Activated T-helper 9 cell treated with anti-CD3 and anti-CD28 coated beads, Interleukin-2, amount 50 U/mL, for 16 hours (primary cell): ENCODE data around the gene XPNPEP2.
A peak's percentile ranks its signal among the peaks of the same experiment; 100 is the strongest.

Source experiments
- DNase-seq: peaks from one replicate; pipeline ENCODE4 v3.0.0-alpha.2; 2020; ENCODE audit warnings: low read depth

Gene XPNPEP2

DNA sequence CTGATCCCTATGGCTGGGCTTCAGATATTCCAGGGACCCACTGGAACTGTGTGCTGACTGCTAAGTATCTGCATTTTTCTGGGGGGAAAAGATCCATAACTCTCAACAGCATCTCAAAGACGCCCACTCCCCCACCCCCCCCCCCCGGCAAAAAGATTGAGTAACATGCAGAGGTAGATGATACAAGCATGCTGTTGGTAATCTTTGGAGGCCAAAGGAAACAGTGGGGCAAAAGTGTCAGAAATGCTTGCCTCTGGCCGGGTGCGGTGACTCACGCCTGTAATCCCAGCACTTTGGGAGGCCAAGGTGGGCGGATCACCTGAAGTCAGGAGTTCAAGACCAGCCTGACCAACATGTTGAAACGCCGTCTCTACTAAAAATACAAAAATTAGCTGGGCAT is 12.2 kb downstream of the XPNPEP2 start:
- no peak for DNase-seq

DNA sequence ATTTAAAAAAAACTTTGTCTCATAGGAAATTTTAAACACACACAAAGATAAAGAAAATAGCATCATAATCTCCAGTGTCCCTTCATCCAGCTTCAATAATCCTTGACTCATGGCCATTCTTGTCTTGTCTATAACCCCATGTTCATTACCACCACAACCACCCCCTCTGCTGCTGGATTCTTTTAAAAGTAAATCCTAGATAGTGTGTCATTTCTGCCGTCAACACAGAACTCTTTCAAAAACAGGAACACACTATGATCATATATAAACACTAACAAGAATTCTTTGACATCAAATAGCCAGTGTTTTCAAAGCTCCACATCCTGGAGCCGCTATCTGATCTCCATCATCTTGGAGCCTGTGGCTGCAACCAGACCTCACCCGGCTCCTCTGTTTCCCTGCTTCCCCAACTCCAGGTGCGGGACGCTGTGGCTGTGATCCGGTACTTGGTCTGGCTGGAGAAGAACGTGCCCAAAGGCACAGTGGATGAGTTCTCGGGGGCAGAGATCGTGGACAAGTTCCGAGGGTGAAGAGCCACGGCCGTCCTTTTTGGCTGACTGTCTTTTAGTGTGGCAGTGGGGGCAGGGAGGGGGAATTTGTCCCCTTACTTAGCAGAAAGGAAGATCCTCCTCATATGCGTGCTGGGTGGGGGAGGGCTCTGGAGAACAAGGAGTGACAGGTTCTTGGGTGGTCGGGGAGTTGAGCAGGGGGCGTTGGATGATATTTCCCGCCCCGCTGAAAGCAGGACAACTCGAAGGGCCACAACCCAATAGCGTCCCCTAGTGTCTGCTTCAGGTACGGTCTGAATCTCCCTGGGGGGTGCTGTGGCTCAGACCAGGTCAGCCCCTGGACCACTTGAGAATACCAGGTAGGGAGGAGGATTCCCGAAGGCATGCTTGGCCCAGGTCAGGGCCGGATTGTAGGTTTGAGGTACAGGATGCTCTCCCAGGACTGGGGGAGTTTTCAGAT is 15.6 kb downstream of the XPNPEP2 start:
- DNase-seq, result no peak

DNA sequence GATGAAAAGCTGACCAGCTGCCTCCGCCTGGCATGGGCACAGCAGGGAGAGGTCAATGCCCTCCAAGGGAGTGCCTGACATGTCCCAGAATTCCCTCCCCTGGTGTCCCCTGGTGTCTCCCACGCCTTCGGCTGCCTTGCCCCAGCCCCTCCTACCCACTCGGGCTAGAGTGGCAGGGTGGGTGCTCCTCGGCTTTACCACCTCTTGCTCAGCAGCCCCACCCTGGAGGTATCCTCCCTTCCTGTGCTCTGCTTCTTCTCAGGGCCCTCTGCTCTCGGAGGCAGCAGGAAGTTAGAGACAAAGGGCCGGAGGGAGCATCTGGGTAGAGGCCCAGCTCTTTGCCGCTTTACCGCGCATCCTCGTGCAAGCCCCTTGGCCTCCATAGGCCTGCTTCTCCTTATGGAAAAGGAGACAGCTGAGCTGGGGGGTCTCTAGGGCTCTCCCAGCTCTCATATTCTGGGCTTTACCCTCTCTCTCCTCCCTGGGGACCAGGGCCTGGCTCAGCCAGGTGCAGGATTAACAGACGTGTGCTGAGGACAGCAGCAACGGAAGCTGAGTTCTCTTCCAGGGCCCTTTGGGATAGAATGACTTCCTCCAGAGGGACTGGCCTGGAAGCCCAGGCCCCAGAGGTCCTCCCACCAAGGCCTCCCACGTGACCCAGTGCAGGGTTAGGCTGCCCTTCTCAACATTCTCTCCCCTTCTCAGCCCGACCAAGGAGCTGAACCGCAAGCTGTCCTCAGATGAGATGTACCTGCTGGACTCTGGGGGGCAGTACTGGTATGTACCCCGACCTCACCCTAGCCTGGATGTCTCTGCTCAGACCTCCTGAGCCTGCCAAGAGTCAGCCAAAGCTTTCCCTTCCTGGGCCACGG is 17.2 kb downstream of the XPNPEP2 start:
- no peak for DNase-seq

DNA sequence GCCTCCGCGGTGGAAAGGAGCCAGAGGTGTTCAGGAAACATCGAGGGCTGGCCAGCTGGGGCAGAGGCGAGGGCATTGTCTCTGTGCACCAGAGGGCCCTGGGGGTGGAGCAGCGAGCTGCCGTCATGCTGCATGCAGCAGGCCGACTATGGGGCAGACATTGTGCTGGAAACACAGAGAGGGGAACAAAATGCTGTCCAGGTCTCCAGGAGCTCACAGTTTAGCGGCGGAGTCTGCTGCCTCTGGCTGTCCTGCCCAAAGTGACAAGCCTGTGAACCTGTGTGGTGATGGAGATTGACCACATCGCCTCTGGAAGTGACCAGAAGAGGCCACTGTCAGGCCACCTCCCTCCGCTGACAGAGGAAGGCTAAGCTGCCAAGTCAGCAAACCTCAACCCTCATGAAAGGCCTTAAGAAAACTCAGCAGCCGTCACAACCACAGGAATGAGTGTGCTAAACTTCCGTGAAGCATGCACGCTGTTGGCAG is 20.8 kb downstream of the XPNPEP2 start:
- DNase-seq, result peak; percentile 39

DNA sequence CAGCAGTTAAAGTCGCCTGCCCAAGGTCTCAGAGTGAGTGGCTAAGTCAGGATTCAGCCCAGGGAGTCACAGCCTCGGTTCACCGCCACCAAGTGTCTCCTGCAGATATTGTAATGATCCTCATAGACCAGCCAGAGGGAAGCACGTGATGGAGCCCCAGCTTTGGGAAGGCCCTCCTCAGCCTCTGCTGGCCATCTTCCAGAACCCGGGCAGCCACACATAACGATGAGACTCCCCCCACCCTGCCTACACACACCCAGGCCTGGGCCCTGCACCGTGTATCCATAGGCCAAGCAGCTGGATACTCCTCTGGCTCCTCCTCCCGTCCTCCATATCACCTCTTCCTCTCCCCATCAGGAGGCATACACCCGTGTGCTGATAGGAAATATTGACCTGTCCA is 21.4 kb downstream of the XPNPEP2 start:
- no peak for DNase-seq

DNA sequence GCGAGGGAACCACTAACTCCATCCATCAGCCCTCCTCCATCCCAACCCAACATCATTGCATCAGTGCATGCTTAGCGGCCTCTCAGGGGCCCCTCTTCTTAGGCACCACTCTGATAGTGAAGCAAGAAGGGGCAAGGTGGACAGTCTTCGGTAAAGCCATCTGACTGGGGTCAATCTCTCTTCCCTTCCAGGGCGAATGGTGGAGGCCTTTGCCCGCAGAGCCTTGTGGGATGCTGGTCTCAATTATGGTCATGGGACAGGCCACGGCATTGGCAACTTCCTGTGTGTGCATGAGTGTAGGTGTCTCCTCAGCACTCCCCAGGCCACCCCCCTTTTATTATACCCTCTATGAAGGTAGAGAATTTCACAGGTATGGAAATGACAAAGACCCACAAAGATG is 22.2 kb downstream of the XPNPEP2 start:
- DNase-seq, result no peak

DNA sequence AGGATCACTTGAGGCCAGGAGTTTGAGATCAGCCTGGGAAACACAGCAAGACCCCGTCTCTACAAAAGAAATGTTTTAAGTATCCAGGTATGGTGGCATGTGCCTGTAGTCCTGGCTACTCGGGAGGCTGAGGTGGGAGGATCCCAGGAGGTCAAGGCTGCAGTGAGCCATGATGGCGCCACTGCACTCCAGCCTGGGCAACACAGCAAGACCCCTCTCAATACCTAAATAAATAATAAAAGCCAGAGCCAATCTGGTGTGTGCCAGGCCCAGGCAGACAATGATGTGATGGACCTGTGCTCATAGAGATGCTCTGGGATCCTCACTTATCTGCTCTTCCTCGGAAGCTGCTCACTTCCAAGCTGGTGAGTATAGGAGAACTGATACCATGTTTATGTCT is 22.8 kb downstream of the XPNPEP2 start:
- no peak for DNase-seq

DNA sequence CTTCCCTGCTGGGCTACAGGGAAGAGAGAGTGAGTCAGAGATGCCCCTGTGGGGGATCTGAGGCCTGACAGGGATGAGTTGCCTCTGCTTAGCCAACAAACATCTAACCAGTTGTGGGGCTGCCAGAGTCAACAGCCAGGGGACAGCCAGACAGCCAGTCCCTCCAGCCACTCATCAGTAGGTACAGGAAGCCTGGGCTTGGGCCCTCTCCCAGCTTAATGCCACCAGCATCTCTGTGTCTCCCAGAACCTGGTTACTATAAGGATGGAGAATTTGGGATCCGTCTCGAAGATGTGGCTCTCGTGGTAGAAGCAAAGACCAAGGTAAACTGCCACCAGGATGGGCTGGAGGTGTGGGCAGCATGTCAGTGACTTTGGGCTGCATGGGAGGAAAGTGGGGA is 23.7 kb downstream of the XPNPEP2 start:
- DNase-seq, result no peak

DNA sequence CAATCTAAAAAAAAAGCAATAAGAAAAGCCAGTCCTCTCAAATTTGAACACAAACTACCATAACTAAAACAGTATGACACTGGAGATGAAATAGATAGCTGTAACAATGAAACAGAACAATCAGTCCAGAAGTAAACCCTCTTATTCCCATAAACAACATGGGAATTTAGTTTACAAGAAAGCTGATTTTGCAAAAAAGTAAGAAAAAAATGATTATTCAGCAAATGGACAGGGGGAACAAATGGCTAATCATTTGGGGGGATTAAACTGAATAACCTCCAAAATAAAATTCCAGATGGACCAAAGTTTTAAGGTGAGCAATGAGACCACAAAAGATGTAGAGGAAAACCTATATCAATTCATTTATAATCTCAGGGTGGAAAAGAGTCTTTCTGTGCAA is 24.9 kb downstream of the XPNPEP2 start:
- no peak for DNase-seq

DNA sequence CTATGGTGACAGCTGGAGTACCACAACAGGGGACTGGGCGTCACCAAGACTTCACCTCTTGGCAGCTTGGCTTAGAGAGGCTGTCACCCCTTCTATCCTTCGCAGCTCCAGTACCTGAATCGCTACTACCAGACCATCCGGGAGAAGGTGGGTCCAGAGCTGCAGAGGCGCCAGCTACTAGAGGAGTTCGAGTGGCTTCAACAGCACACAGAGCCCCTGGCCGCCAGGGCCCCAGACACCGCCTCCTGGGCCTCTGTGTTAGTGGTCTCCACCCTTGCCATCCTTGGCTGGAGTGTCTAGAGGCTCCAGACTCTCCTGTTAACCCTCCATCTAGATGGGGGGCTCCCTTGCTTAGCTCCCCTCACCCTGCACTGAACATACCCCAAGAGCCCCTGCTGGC is 29.4 kb downstream of the XPNPEP2 start:
- DNase-seq, result no peak

DNA sequence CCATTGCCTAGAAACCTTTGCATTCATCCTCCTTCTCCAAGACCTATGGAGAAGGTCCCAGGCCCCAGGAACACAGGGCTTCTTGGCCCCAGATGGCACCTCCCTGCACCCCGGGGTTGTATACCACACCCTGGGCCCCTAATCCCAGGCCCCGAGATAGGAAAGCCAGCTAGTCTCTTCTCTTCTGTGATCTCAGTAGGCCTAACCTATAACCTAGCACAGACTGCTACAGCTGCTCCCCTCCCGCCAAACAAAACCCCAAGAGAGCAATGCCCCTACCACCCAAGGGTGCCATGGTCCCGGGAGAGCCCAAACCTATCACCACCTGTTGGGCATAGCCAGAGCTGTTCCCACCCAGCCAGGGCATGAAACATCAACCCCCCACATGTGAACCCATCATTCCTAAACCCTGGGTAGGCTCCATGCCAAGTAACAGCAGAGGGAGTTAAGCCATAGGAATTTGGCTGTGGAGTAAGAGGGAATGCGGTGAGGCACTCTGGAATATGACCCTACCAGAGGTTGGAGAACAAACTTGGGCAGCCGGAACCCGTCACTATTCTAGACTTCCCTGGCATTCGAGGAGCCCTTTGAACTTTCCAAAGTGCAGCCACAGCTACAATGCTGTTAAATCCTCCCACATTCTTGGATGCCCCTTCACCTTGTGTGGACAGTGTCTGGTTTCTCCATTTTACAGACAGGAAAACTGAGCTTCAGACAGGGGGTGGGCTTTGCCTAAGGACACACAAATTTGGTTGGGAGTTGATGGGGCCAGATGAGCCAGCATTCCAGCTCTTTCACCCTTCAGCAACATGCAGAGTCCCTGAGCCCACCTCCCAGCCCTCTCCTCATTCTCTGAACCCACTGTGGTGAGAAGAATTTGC is 30.0 kb downstream of the XPNPEP2 start:
- no peak for DNase-seq

DNA sequence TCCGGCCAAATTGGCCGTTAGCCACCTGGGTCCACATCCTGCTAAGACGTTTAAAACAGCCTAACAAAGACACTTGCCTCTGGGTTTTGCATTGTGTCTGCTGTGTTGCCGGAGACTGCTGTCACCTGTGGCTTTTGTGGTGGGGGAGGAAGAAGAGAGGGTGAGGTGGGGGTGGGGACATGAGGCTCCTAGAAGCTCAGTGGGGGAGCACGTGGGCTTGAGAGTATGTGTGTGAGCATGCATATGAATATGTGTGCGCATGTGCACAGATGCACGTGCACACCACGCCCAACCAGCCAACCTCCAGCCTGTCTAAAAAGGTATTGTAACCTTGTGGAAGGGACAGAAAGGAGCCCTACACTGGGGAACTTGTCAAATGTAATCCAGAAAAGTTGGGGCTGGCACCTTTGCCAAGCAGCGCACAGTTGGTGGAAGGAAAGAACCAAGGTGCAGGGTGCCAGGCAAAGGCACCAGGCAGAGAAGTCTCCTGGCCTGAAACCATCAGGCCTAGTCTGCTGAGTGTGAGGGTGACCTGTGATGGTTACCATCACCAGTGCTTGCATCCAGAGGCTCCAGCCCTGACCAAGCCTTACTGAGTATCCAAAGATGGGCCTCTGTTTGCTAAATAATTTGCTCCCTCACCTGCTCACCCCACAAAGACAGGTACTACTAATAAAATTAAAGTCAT is 30.8 kb downstream of the XPNPEP2 start:
- peak; percentile 51 for DNase-seq

DNA sequence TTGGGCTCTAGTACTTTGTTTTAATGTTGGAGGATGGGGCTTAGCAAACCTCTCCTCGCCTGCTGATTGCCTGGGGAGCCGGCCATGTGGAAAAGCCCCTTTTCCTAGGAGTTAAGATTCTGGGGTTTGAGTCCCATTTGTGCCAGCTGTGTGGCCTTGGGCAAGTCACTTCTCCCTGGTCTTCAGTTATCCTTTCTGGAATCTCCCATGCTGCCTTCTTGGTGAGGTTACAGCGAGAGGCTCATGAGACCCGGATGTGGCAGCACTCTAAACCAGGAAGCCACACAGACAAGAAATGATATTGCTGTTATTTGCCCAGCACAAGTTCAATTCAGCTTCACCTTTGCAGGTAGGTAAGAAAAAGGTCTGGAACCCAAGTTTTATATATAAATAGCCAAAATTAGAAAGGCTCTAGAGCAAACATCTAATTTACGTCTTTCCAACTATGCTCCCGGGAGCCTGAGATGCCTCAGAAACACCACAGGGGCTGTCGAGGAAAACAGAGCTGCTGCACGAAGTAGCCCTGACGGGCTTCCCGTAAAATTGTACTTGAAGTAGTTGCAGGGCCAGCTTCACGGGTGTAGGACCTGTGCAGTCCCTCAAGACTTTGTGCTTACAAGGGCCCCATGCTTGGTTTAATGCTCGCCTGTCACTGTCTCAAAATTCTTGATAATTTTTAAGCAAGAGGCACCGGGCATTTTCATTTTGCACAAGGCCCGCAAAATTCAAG is 32.7 kb downstream of the XPNPEP2 start:
- DNase-seq, result no peak

DNA sequence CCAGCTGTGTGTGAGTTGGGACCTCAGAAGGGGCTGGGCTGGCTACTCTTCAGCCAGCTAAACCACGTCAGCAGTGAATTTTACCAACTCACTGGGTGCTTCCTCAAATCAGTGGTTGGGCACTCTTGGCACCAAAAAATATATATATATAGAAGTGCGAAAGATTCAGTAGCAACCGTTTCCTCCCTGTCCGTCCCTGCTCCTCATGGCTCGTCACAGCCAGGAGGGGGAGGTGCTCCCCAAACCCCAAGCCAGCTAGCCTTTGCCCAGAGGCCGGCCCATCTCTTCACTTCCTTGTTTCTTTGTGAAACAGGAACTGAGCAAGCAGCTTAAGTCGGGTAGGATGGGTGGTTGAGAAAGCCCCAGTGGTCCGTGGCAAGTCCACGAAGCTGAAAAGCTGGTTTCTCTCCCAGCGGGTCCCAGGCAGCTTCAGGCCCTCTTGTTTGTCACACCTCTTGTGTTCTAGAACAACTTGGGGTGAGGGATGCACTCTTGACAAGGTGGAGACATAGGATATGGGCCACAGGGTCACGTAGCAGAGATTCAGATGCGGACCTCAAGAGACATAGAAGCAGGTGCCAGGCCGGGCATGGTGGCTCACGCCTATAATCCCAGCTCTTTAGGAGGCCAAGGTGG is 34.1 kb downstream of the XPNPEP2 start:
- no peak for DNase-seq

DNA sequence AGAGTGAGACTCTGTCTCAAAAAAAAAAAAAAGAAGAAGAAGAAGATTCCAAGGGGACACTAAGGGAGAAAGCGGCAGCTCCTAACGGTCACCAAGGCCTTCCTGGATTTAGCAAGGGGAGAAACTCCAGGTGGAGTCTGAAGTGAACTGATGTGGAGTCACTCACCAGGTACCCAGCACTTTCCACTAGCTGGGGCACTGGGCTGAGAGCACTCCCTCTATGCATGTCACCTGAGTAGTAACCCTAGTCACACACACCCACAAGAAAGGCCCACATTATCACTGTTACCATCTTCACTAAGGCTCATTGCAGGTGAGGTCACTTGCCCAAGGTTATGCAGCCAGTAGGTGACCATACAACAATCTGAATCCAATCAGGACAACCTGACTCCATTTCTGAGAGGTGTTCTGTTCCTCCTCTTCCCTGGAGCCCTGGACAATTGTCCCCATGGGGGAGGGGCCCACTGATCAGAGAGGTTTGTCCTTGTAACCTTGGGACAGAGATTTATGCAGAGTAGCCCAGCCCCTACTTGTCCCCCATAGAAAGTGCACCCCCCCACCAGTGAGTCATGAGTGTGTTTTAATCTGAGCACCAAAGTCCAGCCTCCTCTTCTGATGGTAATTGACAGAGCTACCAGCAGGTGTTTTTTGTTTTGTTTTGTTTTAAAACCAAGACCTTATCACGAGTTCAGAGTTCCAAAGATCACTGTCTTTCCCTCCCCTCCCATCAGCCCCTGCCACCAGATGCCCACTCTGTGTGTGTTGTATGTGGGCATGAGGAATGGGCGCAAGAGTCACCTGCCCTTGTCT is 35.1 kb downstream of the XPNPEP2 start:
- DNase-seq, result no peak

DNA sequence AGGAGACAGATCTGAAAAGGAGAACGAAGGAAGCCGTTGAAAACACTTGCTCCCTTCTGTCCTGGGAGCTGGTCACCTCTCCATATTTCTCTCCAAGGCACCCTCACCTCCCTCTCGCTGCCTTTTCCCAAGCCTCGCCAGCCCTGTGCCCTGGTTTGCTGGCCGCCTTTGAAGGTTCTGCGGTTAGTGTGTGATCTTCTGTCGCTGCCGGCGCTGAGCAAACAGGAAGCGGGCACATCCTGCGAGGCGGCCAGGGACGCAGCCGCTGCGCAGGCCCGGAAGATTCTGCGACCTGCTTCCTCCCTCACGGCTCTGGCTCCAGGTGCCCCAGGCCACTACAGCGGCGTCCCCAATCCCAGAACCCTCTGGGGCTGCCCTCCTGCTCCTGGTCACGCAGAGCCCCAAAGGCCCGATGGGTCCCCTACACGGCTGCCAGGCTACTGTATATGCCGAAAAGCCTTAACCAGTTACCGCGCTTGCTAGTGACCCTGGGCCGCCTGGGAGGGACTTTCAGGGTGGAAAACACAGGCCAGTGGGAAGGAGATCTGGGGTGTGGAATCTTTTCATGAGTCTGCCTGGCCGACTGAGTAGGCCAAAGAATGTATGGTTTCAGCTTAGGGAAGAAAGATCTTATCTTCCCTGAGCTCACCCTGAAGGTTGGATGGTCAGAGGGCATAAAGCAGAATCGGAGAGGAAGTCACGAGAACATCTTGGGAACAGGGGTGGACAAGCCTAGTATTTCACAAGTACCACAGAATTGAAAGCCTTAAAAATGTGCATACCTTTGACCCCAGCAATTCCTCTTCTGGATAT is 38.6 kb downstream of the XPNPEP2 start:
- peak; percentile 69 for DNase-seq

DNA sequence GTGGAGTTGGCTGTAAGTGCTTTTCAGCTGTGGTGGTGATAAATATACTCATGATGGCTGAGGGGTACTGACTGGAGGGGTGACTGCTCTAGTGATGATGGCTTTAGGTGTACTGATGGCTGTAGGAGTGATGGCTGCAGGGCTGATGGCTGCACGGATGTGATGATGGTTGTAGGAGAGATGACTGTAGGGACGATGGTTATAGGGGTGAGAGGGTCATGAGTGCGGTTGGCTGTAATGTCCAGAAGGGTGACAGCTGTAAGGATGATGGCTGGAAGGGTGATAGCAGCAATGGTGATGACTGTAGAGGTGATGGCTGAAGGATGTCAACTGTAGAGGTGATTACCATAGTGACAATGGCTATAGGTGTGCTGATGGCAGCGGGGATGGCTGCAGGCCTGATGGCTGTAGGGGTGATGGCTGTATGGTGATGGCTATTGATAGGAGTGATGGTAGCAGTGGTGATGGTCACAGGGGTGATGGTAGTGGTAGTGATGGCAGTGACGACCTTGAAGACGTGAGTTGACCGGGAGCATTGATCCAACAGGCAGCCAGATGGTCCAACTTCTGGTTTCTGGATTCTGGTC is 40.4 kb downstream of the XPNPEP2 start:
- DNase-seq, result no peak

DNA sequence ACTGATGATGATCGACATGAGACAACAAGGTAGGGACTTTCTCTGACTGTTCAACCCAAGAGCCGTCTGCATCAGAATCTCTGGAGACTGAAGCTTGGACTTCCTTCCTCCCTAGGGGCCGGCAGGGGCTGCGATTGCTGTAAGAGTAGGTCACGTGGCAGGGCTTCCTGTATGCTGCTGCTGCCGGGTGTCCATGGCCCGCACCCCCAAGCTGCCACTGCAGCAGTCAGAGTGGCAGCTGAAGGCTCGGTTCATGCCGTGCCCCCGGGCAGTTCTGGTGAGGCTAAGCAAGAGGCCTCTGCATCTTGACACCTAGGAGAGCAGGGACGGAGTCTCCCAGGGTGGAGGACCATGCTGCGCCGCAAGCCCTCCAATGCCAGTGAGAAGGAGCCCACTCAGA is 41.0 kb downstream of the XPNPEP2 start, which contains the start of gene SASH3:
Gene SASH3, plus strand, starts transcription at position 203 of the 400 bp plus-strand sequence. Its CDS starts 149 bp downstream, at position 352.
- peak; percentile 38 for DNase-seq
